ENCODE data around the gene ABI3BP. TPM values are rescaled to one million over a fixed set of nuclear protein-coding genes. Genes with fewer than 3 reads are reported as not detected.

ABI3BP gene
- total RNA-seq, 1 donor from 2014 or later = 23.6 TPM

DNA sequence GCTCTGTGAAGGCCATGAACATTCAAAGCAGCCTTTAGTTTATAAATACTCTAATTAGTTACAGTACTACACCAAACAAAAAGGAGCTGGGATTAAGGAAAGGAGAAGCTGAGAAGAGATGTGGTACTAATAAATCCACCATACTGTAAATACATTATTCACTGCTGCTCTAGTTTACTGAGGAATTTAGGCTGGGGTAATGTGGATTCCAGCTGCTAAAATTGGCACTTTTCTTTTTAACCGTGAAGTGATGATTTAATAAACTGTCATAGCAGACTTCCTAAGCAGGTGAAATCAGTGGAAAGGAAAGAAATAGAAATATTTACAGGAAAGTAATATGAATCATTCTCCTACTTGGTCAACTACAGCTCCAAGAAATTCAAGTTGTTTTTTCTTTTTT is 195.2 kb downstream of the ABI3BP start:
- H3K27ac ChIP-seq (replicated peaks) = no peak overlapping the region
- no peak for DNase-seq
- H3K9me3 ChIP-seq (replicated peaks) = no peaks in the 10 kb centered on the region
- no peak overlapping the region for H3K4me3 ChIP-seq
- no peaks in the 10 kb centered on the region for H3K36me3 ChIP-seq
- TF ChIP-seq, protein P1, sequence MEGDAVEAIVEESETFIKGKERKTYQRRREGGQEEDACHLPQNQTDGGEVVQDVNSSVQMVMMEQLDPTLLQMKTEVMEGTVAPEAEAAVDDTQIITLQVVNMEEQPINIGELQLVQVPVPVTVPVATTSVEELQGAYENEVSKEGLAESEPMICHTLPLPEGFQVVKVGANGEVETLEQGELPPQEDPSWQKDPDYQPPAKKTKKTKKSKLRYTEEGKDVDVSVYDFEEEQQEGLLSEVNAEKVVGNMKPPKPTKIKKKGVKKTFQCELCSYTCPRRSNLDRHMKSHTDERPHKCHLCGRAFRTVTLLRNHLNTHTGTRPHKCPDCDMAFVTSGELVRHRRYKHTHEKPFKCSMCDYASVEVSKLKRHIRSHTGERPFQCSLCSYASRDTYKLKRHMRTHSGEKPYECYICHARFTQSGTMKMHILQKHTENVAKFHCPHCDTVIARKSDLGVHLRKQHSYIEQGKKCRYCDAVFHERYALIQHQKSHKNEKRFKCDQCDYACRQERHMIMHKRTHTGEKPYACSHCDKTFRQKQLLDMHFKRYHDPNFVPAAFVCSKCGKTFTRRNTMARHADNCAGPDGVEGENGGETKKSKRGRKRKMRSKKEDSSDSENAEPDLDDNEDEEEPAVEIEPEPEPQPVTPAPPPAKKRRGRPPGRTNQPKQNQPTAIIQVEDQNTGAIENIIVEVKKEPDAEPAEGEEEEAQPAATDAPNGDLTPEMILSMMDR (IDR thresholded peaks at IDR 0.05; ENCODE audit: borderline replicate concordance) = no peak
- H3K27me3 ChIP-seq (ENCODE audit: low read depth) = no peaks in the 10 kb centered on the region
- intact Hi-C loops (cut with micrococcal nuclease) = no loop called here
- H3K4me1 ChIP-seq = peaks cover 7% of the 10 kb centered on the region

DNA sequence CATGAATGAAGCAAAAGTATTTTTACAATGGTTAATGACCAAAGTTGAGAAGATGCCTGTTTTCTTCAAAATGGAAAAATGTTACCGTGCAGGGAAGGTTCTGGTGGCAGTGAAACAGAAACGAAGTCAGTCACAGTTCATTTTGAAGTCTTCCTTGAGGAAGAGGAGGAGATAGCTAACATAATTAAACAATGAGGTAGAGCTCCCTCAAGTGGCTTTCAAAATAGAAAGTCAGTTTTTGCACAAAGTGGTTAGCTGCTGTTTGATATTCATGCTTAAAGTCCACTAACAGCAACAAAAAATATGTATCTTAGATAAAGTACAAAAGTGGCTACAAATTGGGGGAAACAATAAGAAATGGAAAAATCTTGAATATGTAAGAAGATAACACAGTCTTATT is 196.7 kb downstream of the ABI3BP start:
- intact Hi-C loops (cut with micrococcal nuclease) = no loop called here
- no peak for DNase-seq
- H3K4me3 ChIP-seq = no peak overlapping the region
- no peaks in the 10 kb centered on the region for H3K27me3 ChIP-seq (ENCODE audit: low read depth)
- H3K9me3 ChIP-seq (replicated peaks) = no peaks in the 10 kb centered on the region
- H3K4me1 ChIP-seq = peaks cover 7% of the 10 kb centered on the region
- H3K36me3 ChIP-seq = no peaks in the 10 kb centered on the region
- H3K27ac ChIP-seq (replicated peaks) = no peak overlapping the region
- TF ChIP-seq, protein P1 (IDR thresholded peaks at IDR 0.05; ENCODE audit: borderline replicate concordance) = peak; percentile 51

DNA sequence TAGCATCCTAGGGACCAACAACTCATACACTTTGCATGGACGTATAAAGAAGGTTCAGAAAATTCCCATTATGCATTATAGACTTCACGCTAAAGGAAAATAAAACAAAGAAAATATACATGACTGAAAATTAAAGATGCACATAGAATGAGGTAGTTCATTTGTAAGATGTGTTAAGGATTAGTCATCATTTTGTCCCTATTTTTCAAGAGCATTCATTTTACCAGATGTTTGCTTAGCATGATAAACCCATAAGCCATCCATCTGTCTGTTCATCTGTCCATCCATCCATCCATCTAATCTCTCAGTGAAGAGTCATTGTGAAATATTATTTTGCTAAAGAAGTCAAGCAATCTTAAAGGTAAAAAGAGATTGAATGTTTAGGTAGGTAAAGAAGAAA is 203.6 kb downstream of the ABI3BP start:
- Histone ChIP-seq H3K4me1 (no peaks in the 10 kb centered on the region), H3K4me3 (no peak overlapping the region), H3K27ac (replicated peaks) (no peak overlapping the region), H3K36me3 (peaks cover 30% of the 10 kb centered on the region), H3K27me3 (ENCODE audit: low read depth) (no peaks in the 10 kb centered on the region), H3K9me3 (replicated peaks) (peaks cover 17% of the 10 kb centered on the region)
- DNase-seq = no peak
- intact Hi-C loops (cut with micrococcal nuclease) = no loop called here
- TF ChIP-seq, protein P1 (IDR thresholded peaks at IDR 0.05; ENCODE audit: borderline replicate concordance) = no peak

DNA sequence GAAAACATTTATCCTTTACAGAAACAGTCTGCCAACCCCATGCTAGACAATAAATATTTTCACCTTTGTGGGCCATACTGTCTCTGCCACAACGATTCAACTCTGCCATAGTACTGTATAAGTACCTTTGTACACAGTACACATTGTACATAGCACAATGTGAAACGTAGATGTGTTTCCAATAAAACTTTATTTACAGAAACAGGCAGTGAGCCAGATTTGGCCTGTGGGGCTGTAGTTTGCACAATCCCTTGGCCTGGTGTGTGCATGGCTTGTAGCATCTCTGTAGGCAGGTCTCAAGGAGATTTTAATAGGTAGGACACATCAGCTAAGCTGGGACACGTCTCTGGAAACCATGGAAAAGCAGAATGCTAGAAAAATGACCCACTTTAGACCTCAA is 209.6 kb downstream of the ABI3BP start:
- peaks cover 17% of the 10 kb centered on the region for H3K9me3 ChIP-seq (replicated peaks)
- peaks cover 24% of the 10 kb centered on the region for H3K36me3 ChIP-seq
- no peaks in the 10 kb centered on the region for H3K27me3 ChIP-seq (ENCODE audit: low read depth)
- H3K27ac ChIP-seq (replicated peaks) = no peak overlapping the region
- DNase-seq = no peak
- intact Hi-C loops (cut with micrococcal nuclease) = no loop called here
- H3K4me3 ChIP-seq = no peak overlapping the region
- H3K4me1 ChIP-seq = peaks cover 6% of the 10 kb centered on the region
- TF ChIP-seq, protein P1 (IDR thresholded peaks at IDR 0.05; ENCODE audit: borderline replicate concordance) = no peak

DNA sequence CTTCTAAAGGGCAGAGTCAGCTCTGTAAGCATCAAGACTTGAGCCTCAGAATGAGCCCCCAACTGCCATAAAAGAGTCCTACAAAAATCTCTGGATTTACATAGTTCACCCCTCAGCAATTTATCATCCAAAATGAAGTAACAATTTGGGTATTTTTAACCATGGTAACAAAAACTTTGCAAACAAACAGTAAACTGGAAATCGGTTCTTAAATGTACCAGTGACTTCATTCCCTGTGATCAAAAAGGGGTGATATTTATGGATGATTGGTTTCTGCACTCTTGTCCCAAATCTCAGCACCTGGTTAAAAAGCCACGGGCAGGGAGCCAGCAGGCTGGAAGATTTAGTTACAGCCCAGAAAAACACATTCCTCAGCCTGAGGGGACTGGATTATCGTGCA is 210.3 kb downstream of the ABI3BP start:
- Histone ChIP-seq H3K27ac (replicated peaks) (peak overlapping the region; percentile 9), H3K9me3 (replicated peaks) (peaks cover 17% of the 10 kb centered on the region), H3K4me3 (no peak overlapping the region), H3K36me3 (peaks cover 28% of the 10 kb centered on the region), H3K4me1 (peaks cover 6% of the 10 kb centered on the region), H3K27me3 (ENCODE audit: low read depth) (no peaks in the 10 kb centered on the region)
- intact Hi-C loops (cut with micrococcal nuclease) = no loop called here
- TF ChIP-seq, protein P1 (IDR thresholded peaks at IDR 0.05; ENCODE audit: borderline replicate concordance) = no peak
- no peak for DNase-seq

DNA sequence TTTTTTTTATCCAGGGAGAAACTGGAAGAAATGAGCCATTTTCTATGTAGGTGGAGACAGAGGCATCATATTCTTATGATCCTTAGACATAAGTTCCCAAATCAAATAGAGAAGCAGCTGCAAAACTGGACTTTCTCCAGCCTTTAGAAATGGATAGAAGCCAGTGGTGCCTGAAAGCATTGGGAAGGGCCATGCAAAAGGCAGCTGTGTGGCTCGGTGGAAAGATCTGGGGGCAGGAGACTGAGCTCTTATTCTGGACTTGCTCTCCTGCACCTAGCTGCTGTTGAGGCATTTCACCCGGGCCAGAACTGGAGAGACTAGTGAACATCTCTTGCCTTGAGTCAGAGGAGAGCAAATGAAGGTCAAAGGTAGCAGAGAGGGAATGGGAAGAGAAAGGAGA is 210.9 kb downstream of the ABI3BP start:
- Histone ChIP-seq H3K27me3 (ENCODE audit: low read depth) (no peaks in the 10 kb centered on the region), H3K27ac (replicated peaks) (no peak overlapping the region), H3K4me3 (no peak overlapping the region), H3K4me1 (peaks cover 6% of the 10 kb centered on the region), H3K36me3 (peaks cover 33% of the 10 kb centered on the region), H3K9me3 (replicated peaks) (peaks cover 17% of the 10 kb centered on the region)
- no peak for DNase-seq
- intact Hi-C loops (cut with micrococcal nuclease) = no loop called here
- TF ChIP-seq, protein P1 (IDR thresholded peaks at IDR 0.05; ENCODE audit: borderline replicate concordance) = no peak
